ENCODE measurements around the gene PAX8.
A peak's percentile ranks its signal among the peaks of the same experiment; 100 is the strongest.

The PAX8 gene

GRCh38 chr2:113202305-113203216 is 76.2 kb downstream of the PAX8 start:
- DNase-seq, result no peak

- no peak for DNase-seq
Measured at GRCh38 chr2:113201496-113202304, 77.0 kb downstream of the PAX8 start.

- DNase-seq, result no peak
Measured at GRCh38 chr2:113200736-113201490, 77.8 kb downstream of the PAX8 start.

- no peak for DNase-seq
Measured at GRCh38 chr2:113200236-113200635, 78.5 kb downstream of the PAX8 start.

- DNase-seq, result peak; percentile 90
Measured at GRCh38 chr2:113198790-113199612, 79.7 kb downstream of the PAX8 start.

GRCh38 chr2:113198048-113198789 is 80.5 kb downstream of the PAX8 start:
- no peak for DNase-seq

GRCh38 chr2:113197347-113198047 is 81.2 kb downstream of the PAX8 start:
- DNase-seq, result no peak

- DNase-seq, result no peak
Measured at GRCh38 chr2:113196839-113197238, 81.9 kb downstream of the PAX8 start.

- DNase-seq, result no peak
Measured at GRCh38 chr2:113195923-113196501, 82.7 kb downstream of the PAX8 start.

GRCh38 chr2:113192459-113193100 is 86.1 kb downstream of the PAX8 start:
- DNase-seq, result no peak

GRCh38 chr2:113190871-113191270 is 87.8 kb downstream of the PAX8 start:
- no peak for DNase-seq

- no peak for DNase-seq
Measured at GRCh38 chr2:113187771-113188170, 91.0 kb downstream of the PAX8 start.

- no peak for DNase-seq
Measured at GRCh38 chr2:113186433-113186796, 92.3 kb downstream of the PAX8 start.

- DNase-seq, result no peak
Measured at GRCh38 chr2:113185664-113186432, 92.9 kb downstream of the PAX8 start.

- no peak for DNase-seq
Measured at GRCh38 chr2:113184531-113185230, 94.0 kb downstream of the PAX8 start.

GRCh38 chr2:113183703-113184102 is 95.0 kb downstream of the PAX8 start:
- DNase-seq, result no peak

- DNase-seq, result no peak
Measured at GRCh38 chr2:113183264-113183663, 95.5 kb downstream of the PAX8 start.

GRCh38 chr2:113182471-113183260 is 96.1 kb downstream of the PAX8 start:
- no peak for DNase-seq
